H1 (cell line): ENCODE results near the gene CERS5.

Experiments
- EP300 ChIP-seq, 2 experiments: IDR thresholded peaks; 1 replicate in 1 of 2; 2 replicates in 1 of 2; pipeline ENCODE4 v1.6.1; 2011 to 2012; ENCODE audit warnings: low read depth in 2 of 2, low read length in 2 of 2, mild to moderate bottlenecking in 2 of 2, borderline replicate concordance in 1 of 2, inconsistent platforms in 1 of 2, moderate library complexity in 1 of 2
- POLR2AphosphoS5 ChIP-seq: IDR thresholded peaks from 2 replicates; pipeline ENCODE4 v1.6.1; 2011; ENCODE audit warnings: low read depth, low read length
- SIN3A ChIP-seq, 2 experiments: IDR thresholded peaks in 1 of 2; conservative IDR thresholded peaks in 1 of 2; 2 replicates each; pipeline ENCODE4 v1.6.1; 2011 to 2012; ENCODE audit warnings: low read length in 2 of 2, improper control_type of control experiment in 1 of 2, low read depth in 1 of 2, mild to moderate bottlenecking in 1 of 2
- TF ChIP-seq, protein P1 (sequence below), 3 experiments: IDR thresholded peaks; 1 replicate in 2 of 3; 2 replicates in 1 of 3; pipeline versions ENCODE4 v1.5.1 to v1.6.1; 2011; ENCODE audit warnings: low read length in 3 of 3, mild to moderate bottlenecking in 3 of 3, inconsistent platforms in 2 of 3, low read depth in 1 of 3, moderate library complexity in 1 of 3; ENCODE audit not compliant: insufficient read depth in 1 of 3; ENCODE audit errors: control extremely low read depth in 1 of 3

DNA sequence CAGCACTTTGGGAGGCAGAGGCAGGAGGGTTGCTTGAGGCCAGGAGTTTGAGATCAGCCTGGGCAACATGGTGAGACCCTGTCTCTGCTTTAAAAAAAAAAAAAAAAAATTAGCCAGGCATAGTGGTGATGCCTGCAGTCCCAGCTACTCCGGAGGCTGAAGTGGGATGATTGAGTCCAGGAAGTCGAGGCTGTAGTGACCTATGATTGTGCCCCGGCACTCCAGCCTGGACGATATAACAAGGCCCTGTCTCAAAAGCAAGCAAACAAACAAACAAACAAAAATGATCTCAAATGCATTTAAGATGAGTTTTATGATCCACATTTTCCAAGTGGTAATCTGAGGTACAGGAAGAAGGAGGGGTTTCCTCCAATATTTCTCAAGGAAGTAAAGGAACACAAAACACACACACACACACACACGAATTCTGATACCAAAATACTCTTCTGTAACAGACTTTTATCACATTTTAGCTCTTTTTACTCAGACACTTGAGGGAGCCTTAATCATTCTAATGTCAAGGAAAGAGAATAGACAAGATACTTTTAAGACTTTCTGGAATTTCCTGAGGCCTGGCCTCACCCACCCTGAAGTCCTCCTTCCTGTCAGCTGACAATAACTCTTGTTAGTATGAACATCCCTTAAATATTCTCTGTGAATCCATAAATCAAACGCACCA, 44.4 kb upstream of the CERS5 start:
- TF ChIP-seq EP300 (IDR thresholded peaks at IDR 0.05; ENCODE audit: borderline replicate concordance in 1 of 2, low read depth in 2 of 2, low read length in 2 of 2), result no peak
- TF ChIP-seq POLR2AphosphoS5, result no peak
- TF ChIP-seq, protein P1, sequence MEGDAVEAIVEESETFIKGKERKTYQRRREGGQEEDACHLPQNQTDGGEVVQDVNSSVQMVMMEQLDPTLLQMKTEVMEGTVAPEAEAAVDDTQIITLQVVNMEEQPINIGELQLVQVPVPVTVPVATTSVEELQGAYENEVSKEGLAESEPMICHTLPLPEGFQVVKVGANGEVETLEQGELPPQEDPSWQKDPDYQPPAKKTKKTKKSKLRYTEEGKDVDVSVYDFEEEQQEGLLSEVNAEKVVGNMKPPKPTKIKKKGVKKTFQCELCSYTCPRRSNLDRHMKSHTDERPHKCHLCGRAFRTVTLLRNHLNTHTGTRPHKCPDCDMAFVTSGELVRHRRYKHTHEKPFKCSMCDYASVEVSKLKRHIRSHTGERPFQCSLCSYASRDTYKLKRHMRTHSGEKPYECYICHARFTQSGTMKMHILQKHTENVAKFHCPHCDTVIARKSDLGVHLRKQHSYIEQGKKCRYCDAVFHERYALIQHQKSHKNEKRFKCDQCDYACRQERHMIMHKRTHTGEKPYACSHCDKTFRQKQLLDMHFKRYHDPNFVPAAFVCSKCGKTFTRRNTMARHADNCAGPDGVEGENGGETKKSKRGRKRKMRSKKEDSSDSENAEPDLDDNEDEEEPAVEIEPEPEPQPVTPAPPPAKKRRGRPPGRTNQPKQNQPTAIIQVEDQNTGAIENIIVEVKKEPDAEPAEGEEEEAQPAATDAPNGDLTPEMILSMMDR (IDR thresholded peaks at IDR 0.05; ENCODE audit: control extremely low read depth in 1 of 3, insufficient read depth in 1 of 3, low read depth in 1 of 3, low read length in 3 of 3), result no peak
- no peak for TF ChIP-seq SIN3A (conservative IDR thresholded peaks at IDR 0.05 in 1 of 2, IDR thresholded peaks at IDR 0.05 in 1 of 2; ENCODE audit: low read depth in 1 of 2, low read length in 2 of 2)
